ENCODE measurements around the gene ACVR1B. TPM values are rescaled to one million over a fixed set of nuclear protein-coding genes. Genes with fewer than 3 reads are reported as not detected.
A peak's percentile ranks its signal among the peaks of the same experiment; 100 is the strongest.
"Not testable (repeated sequence)": the region's sequence is repeated elsewhere in the genome, so short reads cannot be mapped to it uniquely, and the experiment has no call there.

The ACVR1B gene
- total RNA-seq, 1 donor from 2014 or later: 49.8 TPM

- DNase-seq (ENCODE audit: low spot score): no peak
These were observed 19.6 kb downstream of the ACVR1B start for GRCh38 chr12:51970904-51971646.

- DNase-seq (ENCODE audit: low spot score): no peak
These were observed 20.4 kb downstream of the ACVR1B start for GRCh38 chr12:51971679-51972421.

- DNase-seq (ENCODE audit: low spot score): no peak
These were observed 20.9 kb downstream of the ACVR1B start for GRCh38 chr12:51972422-51972812.

- peak; percentile 28 for DNase-seq (ENCODE audit: low spot score)
These were observed 21.4 kb downstream of the ACVR1B start for GRCh38 chr12:51972849-51973273.

- DNase-seq (ENCODE audit: low spot score): no peak
These were observed 22.1 kb downstream of the ACVR1B start for GRCh38 chr12:51973560-51973959.

- no peak for DNase-seq (ENCODE audit: low spot score)
These were observed 23.1 kb downstream of the ACVR1B start for GRCh38 chr12:51974646-51975045.

GRCh38 chr12:51975196-51975595 lies 23.7 kb downstream of the ACVR1B start:
- DNase-seq (ENCODE audit: low spot score): no peak

GRCh38 chr12:51976376-51977160 lies 25.1 kb downstream of the ACVR1B start:
- DNase-seq (ENCODE audit: low spot score): peak; percentile 53

- DNase-seq (ENCODE audit: low spot score): no peak
These were observed 25.8 kb downstream of the ACVR1B start for GRCh38 chr12:51977320-51977753.

- DNase-seq (ENCODE audit: low spot score): not testable (repeated sequence)
These were observed 27.8 kb downstream of the ACVR1B start for GRCh38 chr12:51979306-51979705.

GRCh38 chr12:51980051-51980808 lies 28.7 kb downstream of the ACVR1B start:
- DNase-seq (ENCODE audit: low spot score): peak; percentile 77

- no peak for DNase-seq (ENCODE audit: low spot score)
These were observed 29.3 kb downstream of the ACVR1B start for GRCh38 chr12:51980809-51981127.

- DNase-seq (ENCODE audit: low spot score): no peak
These were observed 33.2 kb downstream of the ACVR1B start for GRCh38 chr12:51984657-51985056.

- no peak for DNase-seq (ENCODE audit: low spot score)
These were observed 33.8 kb downstream of the ACVR1B start for GRCh38 chr12:51985154-51985835.

GRCh38 chr12:51986834-51987233 lies 35.3 kb downstream of the ACVR1B start:
- no peak for DNase-seq (ENCODE audit: low spot score)

GRCh38 chr12:51992246-51992645 lies 40.7 kb downstream of the ACVR1B start:
- DNase-seq (ENCODE audit: low spot score): no peak

GRCh38 chr12:51994539-51994820 lies 43.0 kb downstream of the ACVR1B start:
- DNase-seq (ENCODE audit: low spot score): no peak

GRCh38 chr12:51994959-51995358 lies 43.5 kb downstream of the ACVR1B start:
- no peak for DNase-seq (ENCODE audit: low spot score)

GRCh38 chr12:51997136-51997535 lies 45.6 kb downstream of the ACVR1B start:
- no peak for DNase-seq (ENCODE audit: low spot score)

GRCh38 chr12:52003016-52003550 lies 51.6 kb downstream of the ACVR1B start:
- no peak for DNase-seq (ENCODE audit: low spot score)

GRCh38 chr12:52003591-52003990 lies 52.1 kb downstream of the ACVR1B start:
- DNase-seq (ENCODE audit: low spot score): no peak

Measured in mucosa of gallbladder (tissue), 1 donor.